ENCODE data around the gene SV2B.

The SV2B gene

DNA sequence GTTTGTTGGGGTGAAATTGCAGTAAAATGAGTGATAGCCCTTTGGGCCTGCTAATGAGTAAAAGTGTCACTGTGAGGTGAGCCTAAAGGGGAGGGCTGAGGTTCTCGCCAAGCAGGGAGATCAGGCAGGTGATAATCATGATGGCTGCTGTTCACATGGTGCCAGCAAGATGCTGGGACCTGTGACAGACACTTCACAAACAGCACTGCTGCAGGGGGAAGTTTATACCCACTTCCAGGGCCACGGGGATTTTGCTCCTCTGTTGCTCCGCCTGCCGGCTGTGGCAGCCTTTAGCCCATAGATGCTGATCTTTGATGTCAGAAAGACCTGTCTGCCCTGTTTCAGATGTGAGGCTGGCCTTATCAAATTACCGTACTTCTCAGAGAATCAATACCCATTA, 96.7 kb downstream of the SV2B start:
- Histone ChIP-seq H3K9me3 (ENCODE audit: control insufficient read depth in 5 of 5, low read length in 5 of 5) (no peaks in the 10 kb centered on the region), H3K4me1 (ENCODE audit: control insufficient read depth in 5 of 5, insufficient read depth in 5 of 5, low read length in 5 of 5) (no peaks in the 10 kb centered on the region), H3K36me3 (ENCODE audit: control insufficient read depth in 5 of 5, insufficient read depth in 5 of 5, low read length in 5 of 5) (no peaks in the 10 kb centered on the region), H3K27ac (ENCODE audit: low read depth, low read length) (no peak overlapping the region), H3K4me3 (ENCODE audit: low read depth in 1 of 5, low read length in 5 of 5) (no peak overlapping the region), H3K9ac (ENCODE audit: low read length in 5 of 5) (no peak overlapping the region), H3K27me3 (ENCODE audit: control insufficient read depth in 5 of 5, insufficient read depth in 4 of 5, low read length in 5 of 5) (peaks cover 0 to 3% (median 0%) of the 10 kb centered on the region in 5 donors)

- no peak overlapping the region for H3K27ac ChIP-seq (ENCODE audit: low read depth, low read length)
- no peaks in the 10 kb centered on the region for H3K36me3 ChIP-seq (ENCODE audit: control insufficient read depth in 5 of 5, insufficient read depth in 5 of 5, low read length in 5 of 5)
- no peaks in the 10 kb centered on the region for H3K9me3 ChIP-seq (ENCODE audit: control insufficient read depth in 5 of 5, low read length in 5 of 5)
- peaks cover 0 to 3% (median 0%) of the 10 kb centered on the region in 5 donors for H3K27me3 ChIP-seq (ENCODE audit: control insufficient read depth in 5 of 5, insufficient read depth in 4 of 5, low read length in 5 of 5)
- no peak overlapping the region for H3K4me3 ChIP-seq (ENCODE audit: low read depth in 1 of 5, low read length in 5 of 5)
- no peak overlapping the region for H3K9ac ChIP-seq (ENCODE audit: low read length in 5 of 5)
- H3K4me1 ChIP-seq (ENCODE audit: control insufficient read depth in 5 of 5, insufficient read depth in 5 of 5, low read length in 5 of 5) = no peaks in the 10 kb centered on the region
Measured at GRCh38 chr15:91199511-91199910, 99.5 kb downstream of the SV2B start.

DNA sequence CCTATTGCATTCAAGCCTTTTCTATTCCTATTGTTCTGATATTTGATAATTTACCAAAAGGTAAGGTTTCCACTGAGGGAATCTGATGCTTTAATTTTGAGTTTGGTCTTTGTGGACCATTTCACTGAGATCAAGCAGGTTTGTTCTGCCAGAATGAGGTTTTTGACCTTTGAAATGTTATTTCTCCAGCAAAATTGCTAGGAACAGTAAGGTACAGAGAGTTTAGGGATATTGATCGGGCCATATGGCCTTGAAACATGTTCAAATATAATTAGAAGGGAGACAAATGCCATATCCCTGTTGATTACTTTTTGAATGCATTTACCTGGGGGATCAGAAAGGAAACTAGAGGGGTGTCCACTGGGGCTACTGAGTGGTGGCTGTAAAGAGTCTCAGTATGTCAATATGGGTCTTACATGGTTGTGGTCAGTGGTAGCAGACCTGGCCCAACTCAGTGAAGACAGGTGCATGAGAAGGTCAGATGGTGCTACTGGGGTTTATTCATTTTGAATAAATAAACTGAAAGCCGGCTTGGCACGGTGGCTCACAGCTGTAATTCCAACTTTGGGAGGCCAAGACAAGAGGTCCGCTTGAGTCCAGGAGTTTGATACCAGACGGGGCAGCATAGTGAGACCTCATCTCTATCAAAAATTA, 100.2 kb downstream of the SV2B start:
- Histone ChIP-seq H3K36me3 (ENCODE audit: control insufficient read depth in 5 of 5, insufficient read depth in 5 of 5, low read length in 5 of 5) (no peaks in the 10 kb centered on the region), H3K4me1 (ENCODE audit: control insufficient read depth in 5 of 5, insufficient read depth in 5 of 5, low read length in 5 of 5) (no peaks in the 10 kb centered on the region), H3K27me3 (ENCODE audit: control insufficient read depth in 5 of 5, insufficient read depth in 4 of 5, low read length in 5 of 5) (peaks cover 0 to 3% (median 0%) of the 10 kb centered on the region in 5 donors), H3K27ac (ENCODE audit: low read depth, low read length) (no peak overlapping the region), H3K4me3 (ENCODE audit: low read depth in 1 of 5, low read length in 5 of 5) (no peak overlapping the region), H3K9me3 (ENCODE audit: control insufficient read depth in 5 of 5, low read length in 5 of 5) (no peaks in the 10 kb centered on the region), H3K9ac (ENCODE audit: low read length in 5 of 5) (no peak overlapping the region)

- H3K4me1 ChIP-seq (ENCODE audit: control insufficient read depth in 5 of 5, insufficient read depth in 5 of 5, low read length in 5 of 5) = no peaks in the 10 kb centered on the region
- no peaks in the 10 kb centered on the region for H3K9me3 ChIP-seq (ENCODE audit: control insufficient read depth in 5 of 5, low read length in 5 of 5)
- no peak overlapping the region for H3K4me3 ChIP-seq (ENCODE audit: low read depth in 1 of 5, low read length in 5 of 5)
Measured at GRCh38 chr15:91202510-91203102, 102.5 kb downstream of the SV2B start.

DNA sequence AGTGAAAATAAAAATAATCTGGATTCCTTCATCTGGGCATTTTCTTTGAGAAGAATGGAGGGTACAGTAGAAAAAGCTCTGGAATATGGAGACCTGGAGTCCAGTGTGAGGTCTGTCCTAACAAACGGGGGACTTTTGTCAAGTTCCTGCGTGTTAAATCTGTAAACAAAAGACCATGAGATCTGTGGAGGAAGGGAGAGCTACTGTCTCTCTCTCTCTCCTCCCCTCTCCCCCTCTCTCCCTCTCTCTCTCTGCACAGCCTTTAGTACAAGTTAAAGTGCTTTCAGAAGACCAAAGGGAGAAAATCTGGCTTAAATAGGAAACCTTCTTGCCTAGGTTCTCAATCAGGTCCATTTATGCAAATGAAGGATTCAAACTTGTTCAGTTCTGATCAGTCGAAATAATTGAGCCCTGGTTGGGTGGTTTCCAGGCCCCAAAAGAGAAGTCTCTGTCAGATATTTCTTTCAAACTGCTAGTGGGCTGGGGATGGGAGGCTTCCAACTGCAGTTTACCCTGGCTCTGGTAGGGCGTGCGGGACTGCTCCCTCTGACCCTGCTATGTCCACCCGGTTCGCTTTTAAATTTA, 103.7 kb downstream of the SV2B start:
- Histone ChIP-seq H3K4me3 (ENCODE audit: low read depth in 1 of 5, low read length in 5 of 5) (no peak overlapping the region), H3K9me3 (ENCODE audit: control insufficient read depth in 5 of 5, low read length in 5 of 5) (no peaks in the 10 kb centered on the region), H3K4me1 (ENCODE audit: control insufficient read depth in 5 of 5, insufficient read depth in 5 of 5, low read length in 5 of 5) (no peaks in the 10 kb centered on the region), H3K27me3 (ENCODE audit: control insufficient read depth in 5 of 5, insufficient read depth in 4 of 5, low read length in 5 of 5) (peaks cover 0 to 3% (median 0%) of the 10 kb centered on the region in 5 donors), H3K9ac (ENCODE audit: low read length in 5 of 5) (no peak overlapping the region), H3K27ac (ENCODE audit: low read depth, low read length) (no peak overlapping the region), H3K36me3 (ENCODE audit: control insufficient read depth in 5 of 5, insufficient read depth in 5 of 5, low read length in 5 of 5) (no peaks in the 10 kb centered on the region)

More at GRCh38 chr15:91202510-91203102, 102.5 kb downstream of the SV2B start:
- Histone ChIP-seq H3K9ac (ENCODE audit: low read length in 5 of 5) (no peak overlapping the region), H3K27me3 (ENCODE audit: control insufficient read depth in 5 of 5, insufficient read depth in 4 of 5, low read length in 5 of 5) (peaks cover 0 to 3% (median 0%) of the 10 kb centered on the region in 5 donors), H3K36me3 (ENCODE audit: control insufficient read depth in 5 of 5, insufficient read depth in 5 of 5, low read length in 5 of 5) (no peaks in the 10 kb centered on the region), H3K27ac (ENCODE audit: low read depth, low read length) (no peak overlapping the region)

GRCh38 chr15:91208371-91208770, 108.3 kb downstream of the SV2B start:
- Histone ChIP-seq H3K27me3 (ENCODE audit: control insufficient read depth in 5 of 5, insufficient read depth in 4 of 5, low read length in 5 of 5) (peaks cover 0 to 7% (median 0%) of the 10 kb centered on the region in 5 donors), H3K36me3 (ENCODE audit: control insufficient read depth in 5 of 5, insufficient read depth in 5 of 5, low read length in 5 of 5) (no peaks in the 10 kb centered on the region), H3K27ac (ENCODE audit: low read depth, low read length) (no peak overlapping the region), H3K4me3 (ENCODE audit: low read depth in 1 of 5, low read length in 5 of 5) (no peak overlapping the region), H3K9me3 (ENCODE audit: control insufficient read depth in 5 of 5, low read length in 5 of 5) (no peaks in the 10 kb centered on the region), H3K4me1 (ENCODE audit: control insufficient read depth in 5 of 5, insufficient read depth in 5 of 5, low read length in 5 of 5) (no peaks in the 10 kb centered on the region), H3K9ac (ENCODE audit: low read length in 5 of 5) (no peak overlapping the region)

DNA sequence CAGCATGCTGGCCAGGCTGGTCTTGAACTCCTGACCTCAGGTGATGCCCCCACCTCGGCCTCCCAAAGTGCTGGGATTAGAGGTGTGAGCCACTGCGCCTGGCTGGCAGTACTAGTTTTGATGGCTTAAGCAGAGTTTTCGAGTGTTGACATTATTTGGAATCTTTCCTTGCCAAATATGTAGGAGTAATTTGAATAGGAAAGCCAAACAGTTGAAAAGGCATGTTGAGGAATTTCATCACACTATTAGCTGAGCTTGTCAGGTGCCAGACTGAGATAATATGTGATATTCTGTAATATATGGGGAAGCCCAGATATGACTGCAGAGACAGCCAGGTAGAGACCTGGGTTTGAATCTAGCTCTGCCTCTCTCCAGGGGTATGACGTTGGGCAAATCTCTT, 109.3 kb downstream of the SV2B start:
- Histone ChIP-seq H3K27me3 (ENCODE audit: control insufficient read depth in 5 of 5, insufficient read depth in 4 of 5, low read length in 5 of 5) (peaks cover 0 to 7% (median 0%) of the 10 kb centered on the region in 5 donors), H3K9me3 (ENCODE audit: control insufficient read depth in 5 of 5, low read length in 5 of 5) (peaks cover 0 to 6% (median 0%) of the 10 kb centered on the region in 5 donors), H3K9ac (ENCODE audit: low read length in 5 of 5) (no peak overlapping the region), H3K36me3 (ENCODE audit: control insufficient read depth in 5 of 5, insufficient read depth in 5 of 5, low read length in 5 of 5) (no peaks in the 10 kb centered on the region), H3K4me3 (ENCODE audit: low read depth in 1 of 5, low read length in 5 of 5) (no peak overlapping the region), H3K4me1 (ENCODE audit: control insufficient read depth in 5 of 5, insufficient read depth in 5 of 5, low read length in 5 of 5) (peaks cover 0 to 5% (median 0%) of the 10 kb centered on the region in 5 donors), H3K27ac (ENCODE audit: low read depth, low read length) (no peak overlapping the region)

- Histone ChIP-seq H3K9ac (ENCODE audit: low read length in 5 of 5) (no peak overlapping the region), H3K4me3 (ENCODE audit: low read depth in 1 of 5, low read length in 5 of 5) (no peak overlapping the region), H3K9me3 (ENCODE audit: control insufficient read depth in 5 of 5, low read length in 5 of 5) (peaks cover 0 to 6% (median 0%) of the 10 kb centered on the region in 5 donors), H3K4me1 (ENCODE audit: control insufficient read depth in 5 of 5, insufficient read depth in 5 of 5, low read length in 5 of 5) (peaks cover 0 to 9% (median 1%) of the 10 kb centered on the region in 5 donors), H3K27me3 (ENCODE audit: control insufficient read depth in 5 of 5, insufficient read depth in 4 of 5, low read length in 5 of 5) (peaks cover 0 to 7% (median 0%) of the 10 kb centered on the region in 5 donors), H3K36me3 (ENCODE audit: control insufficient read depth in 5 of 5, insufficient read depth in 5 of 5, low read length in 5 of 5) (no peaks in the 10 kb centered on the region), H3K27ac (ENCODE audit: low read depth, low read length) (no peak overlapping the region)
Measured at GRCh38 chr15:91209726-91210125, 109.7 kb downstream of the SV2B start.

DNA sequence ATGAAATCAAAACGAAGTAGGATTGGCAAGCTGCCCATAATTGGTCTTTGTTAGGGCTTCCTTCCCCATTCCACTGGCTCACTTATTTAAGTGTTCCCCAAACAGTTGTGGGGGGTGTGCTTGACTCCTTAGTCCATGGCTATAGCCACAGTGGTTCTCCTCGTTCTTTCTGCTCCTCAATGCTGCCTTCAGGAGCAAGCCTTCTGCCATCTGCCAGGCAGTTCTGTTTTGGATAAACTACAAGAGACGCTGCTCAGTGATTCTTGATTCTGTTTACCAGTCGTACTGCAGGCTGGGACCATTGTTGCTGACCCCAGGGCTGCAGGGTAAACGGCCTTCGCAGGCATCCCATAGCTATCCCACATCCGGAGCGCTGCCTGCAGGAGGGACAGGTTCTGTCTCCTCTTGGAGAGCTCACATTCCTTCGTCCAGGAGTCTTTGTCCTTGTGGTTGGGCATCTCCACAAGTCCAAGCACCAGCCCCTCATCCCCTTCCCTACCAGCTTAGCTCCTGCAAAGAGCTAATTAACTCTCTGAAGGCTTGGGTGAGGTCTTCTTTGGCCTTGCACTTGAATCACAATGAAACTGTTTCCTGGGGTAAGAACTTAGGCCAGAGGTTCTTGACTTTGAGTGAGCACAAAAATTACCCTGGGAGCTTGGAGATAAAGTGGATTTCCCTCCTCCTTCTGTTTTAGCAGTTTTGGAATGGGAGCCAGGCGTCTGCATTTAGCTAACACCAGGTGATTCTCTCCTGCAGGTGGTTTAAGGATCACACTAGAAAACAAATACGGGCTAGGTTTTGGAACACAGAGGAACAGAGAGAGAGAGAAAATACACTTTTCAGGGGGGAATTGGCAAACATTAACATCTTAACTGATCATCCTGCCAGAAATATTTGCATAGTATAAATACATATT, 114.9 kb downstream of the SV2B start:
- Histone ChIP-seq H3K36me3 (ENCODE audit: control insufficient read depth in 5 of 5, insufficient read depth in 5 of 5, low read length in 5 of 5) (no peaks in the 10 kb centered on the region), H3K27me3 (ENCODE audit: control insufficient read depth in 5 of 5, insufficient read depth in 4 of 5, low read length in 5 of 5) (peaks cover 0 to 5% (median 0%) of the 10 kb centered on the region in 5 donors), H3K27ac (ENCODE audit: low read depth, low read length) (no peak overlapping the region), H3K9me3 (ENCODE audit: control insufficient read depth in 5 of 5, low read length in 5 of 5) (peaks cover 0 to 6% (median 0%) of the 10 kb centered on the region in 5 donors), H3K9ac (ENCODE audit: low read length in 5 of 5) (no peak overlapping the region), H3K4me3 (ENCODE audit: low read depth in 1 of 5, low read length in 5 of 5) (no peak overlapping the region), H3K4me1 (ENCODE audit: control insufficient read depth in 5 of 5, insufficient read depth in 5 of 5, low read length in 5 of 5) (peaks cover 0 to 14% (median 5%) of the 10 kb centered on the region in 5 donors)
